ENCODE data around the gene PTGR3.

PTGR3 gene

GRCh38 chr18:75214766-75215510, 6.0 kb upstream of the PTGR3 start:
- no peak for DNase-seq (ENCODE audit: low read depth)

GRCh38 chr18:75214332-75214690, 5.4 kb upstream of the PTGR3 start:
- no peak for DNase-seq (ENCODE audit: low read depth)

- DNase-seq (ENCODE audit: low read depth), result peak; percentile 60
These were observed 4.8 kb upstream of the PTGR3 start for GRCh38 chr18:75213611-75214331.

GRCh38 chr18:75212751-75213090, 3.8 kb upstream of the PTGR3 start:
- no peak for DNase-seq (ENCODE audit: low read depth)

- DNase-seq (ENCODE audit: low read depth), result no peak
These were observed 3.2 kb upstream of the PTGR3 start for GRCh38 chr18:75211953-75212750.

GRCh38 chr18:75211626-75211952, 2.6 kb upstream of the PTGR3 start:
- DNase-seq (ENCODE audit: low read depth), result no peak

- no peak for DNase-seq (ENCODE audit: low read depth)
These were observed 2.2 kb upstream of the PTGR3 start for GRCh38 chr18:75211002-75211621.

- DNase-seq (ENCODE audit: low read depth), result peak; percentile 83
These were observed 1.5 kb upstream of the PTGR3 start, which contains the start of gene TSHZ1 for GRCh38 chr18:75210274-75211001. TSHZ1 (plus strand) TSS chr18:75210797; CDS start chr18:75211877, 1,080 bp downstream.

- no peak for DNase-seq (ENCODE audit: low read depth)
These were observed 966 bp upstream of the PTGR3 start for GRCh38 chr18:75209951-75210258.

GRCh38 chr18:75208836-75209128, 157 bp downstream of the PTGR3 start:
- DNase-seq (ENCODE audit: low read depth), result no peak

- DNase-seq (ENCODE audit: low read depth), result no peak
These were observed 644 bp downstream of the PTGR3 start for GRCh38 chr18:75208155-75208835.

GRCh38 chr18:75207310-75208154, 1.4 kb downstream of the PTGR3 start:
- no peak for DNase-seq (ENCODE audit: low read depth)

- DNase-seq (ENCODE audit: low read depth), result no peak
These were observed 2.3 kb downstream of the PTGR3 start for GRCh38 chr18:75206452-75207309.

GRCh38 chr18:75205514-75206132, 3.3 kb downstream of the PTGR3 start:
- no peak for DNase-seq (ENCODE audit: low read depth)

GRCh38 chr18:75204732-75205513, 4.0 kb downstream of the PTGR3 start:
- no peak for DNase-seq (ENCODE audit: low read depth)

GRCh38 chr18:75204269-75204731, 4.6 kb downstream of the PTGR3 start:
- DNase-seq (ENCODE audit: low read depth), result no peak

- no peak for DNase-seq (ENCODE audit: low read depth)
These were observed 5.3 kb downstream of the PTGR3 start for GRCh38 chr18:75203416-75204268.

Data from stromal cell of bone marrow (primary cell).